OCI-LY1 (cell line): ENCODE data around the gene TTC28.
"Not testable (repeated sequence)": the region's sequence is repeated elsewhere in the genome, so short reads cannot be mapped to it uniquely, and the experiment has no call there.

Source experiments
- H2AFZ ChIP-seq: fragments of 200-600 bp; sonication (generic), shearing (Covaris generic); 2 replicates; pipeline ENCODE4 v1.6.0; 2014; ENCODE audit warnings: antibody characterized with exemption, mild to moderate bottlenecking, low read length
- H3F3A ChIP-seq: fragments of 200-600 bp; sonication (generic), shearing (Covaris generic); 2 replicates; pipeline ENCODE4 v1.6.0; 2014; ENCODE audit warnings: mild to moderate bottlenecking, antibody characterized with exemption, low read length, moderate library complexity; ENCODE audit not compliant: insufficient read depth
- H3K27ac ChIP-seq: fragments of 200-600 bp; sonication (generic); 2 replicates; pipeline ENCODE4 v1.5.1; 2014; ENCODE audit warnings: low read length, mixed run types, mild to moderate bottlenecking, low read depth; ENCODE audit not compliant: poor library complexity, severe bottlenecking
- H3K27me3 ChIP-seq: fragments of 200-600 bp; sonication (generic); 2 replicates; pipeline ENCODE4 v1.6.0; 2014; ENCODE audit warnings: antibody characterized with exemption, mild to moderate bottlenecking, low read length, moderate library complexity; ENCODE audit not compliant: insufficient read depth
- H3K36me3 ChIP-seq: fragments of 200-600 bp; sonication (generic); 2 replicates; pipeline ENCODE4 v1.6.1; 2014; ENCODE audit warnings: mild to moderate bottlenecking, antibody characterized with exemption, low read length, moderate library complexity, mixed read lengths; ENCODE audit not compliant: insufficient read depth
- H3K4me1 ChIP-seq: fragments of 200-600 bp; sonication (generic); 2 replicates; pipeline ENCODE4 v1.5.1; 2014; ENCODE audit warnings: mild to moderate bottlenecking, low read length, moderate library complexity; ENCODE audit not compliant: insufficient read depth, severe bottlenecking
- H3K4me2 ChIP-seq: fragments of 200-600 bp; sonication (generic), shearing (Covaris generic); 2 replicates; pipeline ENCODE4 v1.6.1; 2014; ENCODE audit warnings: low read length
- H3K4me3 ChIP-seq: fragments of 200-600 bp; sonication (generic); 2 replicates; pipeline ENCODE4 v1.5.1; 2014; ENCODE audit warnings: low read length, low read depth, mild to moderate bottlenecking, mixed read lengths; ENCODE audit not compliant: poor library complexity, severe bottlenecking
- H3K79me2 ChIP-seq: fragments of 200-600 bp; shearing (Covaris generic); 2 replicates; pipeline ENCODE4 v1.6.1; 2016; ENCODE audit warnings: mixed run types, low read length, mixed read lengths; ENCODE audit not compliant: insufficient read depth
- H3K9ac ChIP-seq: fragments of 200-600 bp; sonication (generic), shearing (Covaris generic); 2 replicates; pipeline ENCODE4 v1.6.1; 2014; ENCODE audit warnings: mild to moderate bottlenecking, low read length, mixed read lengths
- H3K9me2 ChIP-seq: fragments of 200-600 bp; sonication (generic), shearing (Covaris generic); 2 replicates; pipeline ENCODE4 v1.6.1; 2014; ENCODE audit warnings: low read depth, mild to moderate bottlenecking, low read length, mixed read lengths
- H3K9me3 ChIP-seq: fragments of 200-600 bp; shearing (Covaris generic); 2 replicates; pipeline ENCODE4 v1.6.1; 2014; ENCODE audit warnings: low read length, mixed read lengths
- H4K20me1 ChIP-seq: fragments of 200-600 bp; sonication (generic), shearing (Covaris generic); 2 replicates; pipeline ENCODE4 v1.6.0; 2016; ENCODE audit warnings: mild to moderate bottlenecking, low read length; ENCODE audit not compliant: insufficient read depth
- EZH2 ChIP-seq: fragments of 200-600 bp; sonication (generic), shearing (Covaris generic); IDR thresholded peaks from 2 replicates; pipeline ENCODE4 v1.8.0; 2017; ENCODE audit warnings: borderline replicate concordance, mixed run types, mild to moderate bottlenecking, antibody characterized with exemption, low read length, moderate library complexity, mixed read lengths
- TF ChIP-seq, protein P1 (sequence below): fragments of 200-600 bp; sonication (generic), shearing (Covaris generic); IDR thresholded peaks from 2 replicates; pipeline ENCODE4 v1.5.1; 2017; ENCODE audit warnings: mild to moderate bottlenecking, antibody characterized with exemption, low read length, moderate library complexity, mixed read lengths

The TTC28 gene

GRCh38 chr22:28521451-28521850 lies 158.2 kb downstream of the TTC28 start:
- H3K4me1 ChIP-seq, result no peaks in the 10 kb centered on the region
- H3K36me3 ChIP-seq, result no peaks in the 10 kb centered on the region
- H3K9ac ChIP-seq, result no peak overlapping the region
- TF ChIP-seq EZH2, result no peak
- TF ChIP-seq, protein P1, sequence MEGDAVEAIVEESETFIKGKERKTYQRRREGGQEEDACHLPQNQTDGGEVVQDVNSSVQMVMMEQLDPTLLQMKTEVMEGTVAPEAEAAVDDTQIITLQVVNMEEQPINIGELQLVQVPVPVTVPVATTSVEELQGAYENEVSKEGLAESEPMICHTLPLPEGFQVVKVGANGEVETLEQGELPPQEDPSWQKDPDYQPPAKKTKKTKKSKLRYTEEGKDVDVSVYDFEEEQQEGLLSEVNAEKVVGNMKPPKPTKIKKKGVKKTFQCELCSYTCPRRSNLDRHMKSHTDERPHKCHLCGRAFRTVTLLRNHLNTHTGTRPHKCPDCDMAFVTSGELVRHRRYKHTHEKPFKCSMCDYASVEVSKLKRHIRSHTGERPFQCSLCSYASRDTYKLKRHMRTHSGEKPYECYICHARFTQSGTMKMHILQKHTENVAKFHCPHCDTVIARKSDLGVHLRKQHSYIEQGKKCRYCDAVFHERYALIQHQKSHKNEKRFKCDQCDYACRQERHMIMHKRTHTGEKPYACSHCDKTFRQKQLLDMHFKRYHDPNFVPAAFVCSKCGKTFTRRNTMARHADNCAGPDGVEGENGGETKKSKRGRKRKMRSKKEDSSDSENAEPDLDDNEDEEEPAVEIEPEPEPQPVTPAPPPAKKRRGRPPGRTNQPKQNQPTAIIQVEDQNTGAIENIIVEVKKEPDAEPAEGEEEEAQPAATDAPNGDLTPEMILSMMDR, result no peak
- no peaks in the 10 kb centered on the region for H4K20me1 ChIP-seq
- no peaks in the 10 kb centered on the region for H3F3A ChIP-seq
- H3K4me3 ChIP-seq, result no peak overlapping the region
- no peaks in the 10 kb centered on the region for H3K9me2 ChIP-seq
- no peak overlapping the region for H2AFZ ChIP-seq
- no peak overlapping the region for H3K27ac ChIP-seq
- no peak overlapping the region for H3K4me2 ChIP-seq
- H3K27me3 ChIP-seq, result no peaks in the 10 kb centered on the region
- H3K9me3 ChIP-seq, result no peaks in the 10 kb centered on the region
- no peaks in the 10 kb centered on the region for H3K79me2 ChIP-seq

DNA sequence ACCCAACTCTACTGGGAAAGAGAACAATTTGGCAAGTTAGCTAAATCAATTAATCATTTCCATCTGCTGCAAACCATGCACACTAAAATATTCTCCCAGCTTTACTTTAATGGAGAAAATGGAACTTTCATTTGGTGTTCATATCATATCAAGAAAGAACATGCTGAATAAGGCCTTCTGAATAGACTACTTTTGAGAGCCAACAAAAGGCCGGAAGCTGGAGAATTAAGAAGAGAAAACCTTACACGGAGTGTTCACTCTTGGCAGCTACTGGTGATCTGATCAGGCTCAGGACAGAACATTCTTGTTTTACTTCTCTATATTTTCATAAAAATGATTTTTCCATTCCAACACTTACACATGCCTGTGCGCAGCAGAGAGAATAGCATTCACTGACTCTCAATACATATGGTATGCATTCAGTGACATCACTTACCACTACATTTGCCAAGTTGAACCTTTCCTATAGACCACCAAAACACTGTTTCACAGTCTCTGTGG lies 165.3 kb downstream of the TTC28 start:
- H3K4me2 ChIP-seq, result no peak overlapping the region
- no peak overlapping the region for H3K27ac ChIP-seq
- no peaks in the 10 kb centered on the region for H3K4me1 ChIP-seq
- H3F3A ChIP-seq, result no peaks in the 10 kb centered on the region
- H2AFZ ChIP-seq, result no peak overlapping the region
- no peak overlapping the region for H3K9ac ChIP-seq
- H3K27me3 ChIP-seq, result no peaks in the 10 kb centered on the region
- H3K9me3 ChIP-seq, result no peaks in the 10 kb centered on the region
- no peak overlapping the region for H3K4me3 ChIP-seq
- H3K36me3 ChIP-seq, result no peaks in the 10 kb centered on the region
- H4K20me1 ChIP-seq, result no peaks in the 10 kb centered on the region
- TF ChIP-seq, protein P1, result no peak
- no peak for TF ChIP-seq EZH2
- no peaks in the 10 kb centered on the region for H3K9me2 ChIP-seq
- no peaks in the 10 kb centered on the region for H3K79me2 ChIP-seq

DNA sequence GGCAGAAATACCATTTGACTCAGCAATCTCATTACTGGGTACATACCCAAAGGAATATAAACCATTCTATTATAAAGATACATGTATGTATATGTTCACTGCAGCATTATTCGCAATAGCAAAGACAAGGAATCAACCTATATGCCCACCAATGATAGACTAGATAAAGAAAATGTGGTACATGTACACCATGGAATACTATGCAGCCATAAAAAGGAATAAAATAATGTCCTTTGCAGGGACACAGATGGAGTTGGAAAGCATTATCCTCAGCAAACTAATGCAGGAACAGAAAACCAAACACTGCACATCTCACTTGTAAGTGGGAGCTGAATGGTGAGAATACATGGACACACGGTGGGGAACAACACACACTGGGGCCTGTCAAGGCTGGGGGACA lies 167.3 kb downstream of the TTC28 start:
- H3K9me3 ChIP-seq, H3K27ac ChIP-seq, H3K9me2 ChIP-seq, H3F3A ChIP-seq, H3K36me3 ChIP-seq, H2AFZ ChIP-seq, H3K4me1 ChIP-seq, H3K27me3 ChIP-seq, H4K20me1 ChIP-seq, H3K4me3 ChIP-seq, H3K9ac ChIP-seq, H3K79me2 ChIP-seq, H3K4me2 ChIP-seq: not testable (repeated sequence)

GRCh38 chr22:28507896-28508295 lies 171.7 kb downstream of the TTC28 start:
- no peaks in the 10 kb centered on the region for H3K9me2 ChIP-seq
- H3K36me3 ChIP-seq, result no peaks in the 10 kb centered on the region
- H3F3A ChIP-seq, result no peaks in the 10 kb centered on the region
- no peaks in the 10 kb centered on the region for H4K20me1 ChIP-seq
- no peak overlapping the region for H2AFZ ChIP-seq
- H3K9ac ChIP-seq, result no peak overlapping the region
- no peak overlapping the region for H3K4me3 ChIP-seq
- no peaks in the 10 kb centered on the region for H3K27me3 ChIP-seq
- TF ChIP-seq, protein P1, result no peak
- TF ChIP-seq EZH2, result no peak
- H3K27ac ChIP-seq, result no peak overlapping the region
- no peak overlapping the region for H3K4me2 ChIP-seq
- no peaks in the 10 kb centered on the region for H3K79me2 ChIP-seq
- H3K4me1 ChIP-seq, result no peaks in the 10 kb centered on the region
- H3K9me3 ChIP-seq, result no peaks in the 10 kb centered on the region
